HG03521 (cell line): ENCODE measurements around the gene DHCR24.
"Not testable (repeated sequence)": the region's sequence is repeated elsewhere in the genome, so short reads cannot be mapped to it uniquely, and the experiment has no call there.

Experiments
- ATAC-seq: cut with Tn5 transposase; IDR thresholded peaks from one replicate; pipeline ENCODE4 v1.9.1; 2021; ENCODE audit warnings: mild to moderate bottlenecking, moderate library complexity; ENCODE audit not compliant: unreplicated experiment

The DHCR24 gene

GRCh38 chr1:54886724-54887664 lies at the start of gene DHCR24:
Gene DHCR24, minus strand, starts transcription at chr1:54887195. Its CDS starts 76 bp downstream, at chr1:54887119.
- ATAC-seq: peak; percentile 92

- ATAC-seq: no peak
Measured at GRCh38 chr1:54936791-54937190, 49.8 kb upstream of the DHCR24 start.

- ATAC-seq: no peak
Measured at GRCh38 chr1:54934869-54935268, 47.9 kb upstream of the DHCR24 start.

- ATAC-seq: not testable (repeated sequence)
Measured at GRCh38 chr1:54934081-54934480, 47.1 kb upstream of the DHCR24 start.

- no peak for ATAC-seq
Measured at GRCh38 chr1:54931275-54931840, 44.4 kb upstream of the DHCR24 start.

- ATAC-seq: no peak
Measured at GRCh38 chr1:54929700-54930099, 42.7 kb upstream of the DHCR24 start.

GRCh38 chr1:54928327-54928726 lies 41.3 kb upstream of the DHCR24 start:
- ATAC-seq: no peak

GRCh38 chr1:54927472-54928240 lies 40.7 kb upstream of the DHCR24 start:
- ATAC-seq: no peak

- ATAC-seq: no peak
Measured at GRCh38 chr1:54926970-54927369, 40.0 kb upstream of the DHCR24 start.

- ATAC-seq: no peak
Measured at GRCh38 chr1:54922921-54923421, 36.0 kb upstream of the DHCR24 start.

GRCh38 chr1:54922040-54922761 lies 35.2 kb upstream of the DHCR24 start:
- ATAC-seq: no peak

GRCh38 chr1:54919367-54920359 lies 32.7 kb upstream of the DHCR24 start:
- ATAC-seq: no peak

- ATAC-seq: not testable (repeated sequence)
Measured at GRCh38 chr1:54911076-54911475, 24.1 kb upstream of the DHCR24 start.

GRCh38 chr1:54906586-54906985 lies 19.6 kb upstream of the DHCR24 start:
- ATAC-seq: no peak

GRCh38 chr1:54904476-54905048 lies 17.6 kb upstream of the DHCR24 start:
- no peak for ATAC-seq

GRCh38 chr1:54894271-54894670 lies 7.3 kb upstream of the DHCR24 start:
- no peak for ATAC-seq

- ATAC-seq: no peak
Measured at GRCh38 chr1:54892586-54892985, 5.6 kb upstream of the DHCR24 start.

- no peak for ATAC-seq
Measured at GRCh38 chr1:54889132-54889725, 2.2 kb upstream of the DHCR24 start.
